Astrocyte of the spinal cord (primary cell): ENCODE results near the gene SRCAP.

Source experiments
- DNase-seq: peaks from one replicate; pipeline ENCODE4 v3.0.0; 2011; ENCODE audit warnings: low read depth, low spot score
- H3K4me3 ChIP-seq: 2 replicates; pipeline ENCODE4 v1.5.1; 2011; ENCODE audit warnings: low read depth, mild to moderate bottlenecking, low read length, moderate library complexity
- in situ Hi-C: cut with HindIII; loops from 2 replicates; pipeline ENCODE4 v1.10.0; 2017; ENCODE audit warnings: low sequenced_read_pairs
- TF ChIP-seq, protein P1 (sequence below): IDR thresholded peaks from 2 replicates; pipeline ENCODE4 v1.5.1; 2012; ENCODE audit warnings: low read depth, mild to moderate bottlenecking, low read length, inconsistent platforms

Gene SRCAP

DNA sequence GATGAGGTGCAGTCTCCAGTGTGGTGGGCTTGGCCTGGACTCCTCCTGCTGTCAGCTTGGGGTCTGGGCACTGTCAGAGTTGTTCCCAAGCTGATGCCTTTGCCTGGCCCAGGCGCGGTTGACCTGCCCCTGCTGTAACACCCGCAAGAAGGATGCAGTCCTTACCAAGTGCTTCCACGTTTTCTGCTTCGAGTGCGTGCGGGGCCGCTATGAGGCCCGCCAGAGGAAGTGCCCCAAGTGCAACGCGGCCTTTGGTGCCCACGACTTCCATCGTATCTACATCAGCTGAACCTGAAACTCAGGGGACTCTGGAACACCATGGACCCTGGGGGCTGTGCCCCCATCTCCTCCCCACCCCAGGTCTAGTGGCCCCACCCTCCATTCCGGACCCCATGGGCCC lies 74.9 kb downstream of the SRCAP start:
- no peak overlapping the region for H3K4me3 ChIP-seq
- TF ChIP-seq, protein P1, sequence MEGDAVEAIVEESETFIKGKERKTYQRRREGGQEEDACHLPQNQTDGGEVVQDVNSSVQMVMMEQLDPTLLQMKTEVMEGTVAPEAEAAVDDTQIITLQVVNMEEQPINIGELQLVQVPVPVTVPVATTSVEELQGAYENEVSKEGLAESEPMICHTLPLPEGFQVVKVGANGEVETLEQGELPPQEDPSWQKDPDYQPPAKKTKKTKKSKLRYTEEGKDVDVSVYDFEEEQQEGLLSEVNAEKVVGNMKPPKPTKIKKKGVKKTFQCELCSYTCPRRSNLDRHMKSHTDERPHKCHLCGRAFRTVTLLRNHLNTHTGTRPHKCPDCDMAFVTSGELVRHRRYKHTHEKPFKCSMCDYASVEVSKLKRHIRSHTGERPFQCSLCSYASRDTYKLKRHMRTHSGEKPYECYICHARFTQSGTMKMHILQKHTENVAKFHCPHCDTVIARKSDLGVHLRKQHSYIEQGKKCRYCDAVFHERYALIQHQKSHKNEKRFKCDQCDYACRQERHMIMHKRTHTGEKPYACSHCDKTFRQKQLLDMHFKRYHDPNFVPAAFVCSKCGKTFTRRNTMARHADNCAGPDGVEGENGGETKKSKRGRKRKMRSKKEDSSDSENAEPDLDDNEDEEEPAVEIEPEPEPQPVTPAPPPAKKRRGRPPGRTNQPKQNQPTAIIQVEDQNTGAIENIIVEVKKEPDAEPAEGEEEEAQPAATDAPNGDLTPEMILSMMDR, result no peak
- in situ Hi-C loops, result no loop called here
- no peak for DNase-seq

DNA sequence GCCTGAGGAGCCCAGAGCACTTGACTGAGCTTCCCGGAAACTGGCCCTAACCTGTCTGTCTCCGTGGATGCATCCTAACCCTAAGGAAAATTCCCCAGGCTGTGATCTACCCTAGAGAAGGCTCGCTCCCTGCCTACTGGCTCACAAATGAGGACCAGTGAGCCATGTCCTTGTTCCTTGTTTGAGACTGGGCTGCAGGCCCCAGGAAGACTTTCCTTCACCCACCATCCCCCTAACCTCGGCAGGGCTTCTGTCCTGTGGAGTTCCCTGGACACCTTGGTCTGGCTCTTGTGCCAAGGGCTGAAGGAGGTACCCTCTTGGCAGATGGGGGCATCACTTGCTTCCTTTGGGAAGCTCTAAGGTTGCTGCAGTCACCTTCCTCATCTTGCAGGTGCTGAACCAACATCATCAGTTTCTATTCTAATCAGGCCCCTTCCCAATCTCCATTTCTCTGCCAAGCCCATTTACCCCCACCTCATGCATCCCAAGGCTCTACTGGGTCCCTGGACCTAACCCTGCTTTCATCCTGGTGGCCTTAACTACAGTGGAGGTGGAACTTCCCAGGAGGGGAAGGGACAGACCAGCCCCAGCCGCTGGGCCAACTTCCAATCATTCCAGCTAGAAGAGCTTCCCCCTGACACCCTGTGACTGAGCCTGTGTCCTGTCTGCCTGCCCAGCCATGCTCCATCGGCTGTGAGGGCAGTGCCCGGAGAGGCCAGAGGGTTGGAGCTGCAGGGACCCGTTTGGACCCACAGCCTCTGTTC lies 75.6 kb downstream of the SRCAP start:
- TF ChIP-seq, protein P1, result no peak
- in situ Hi-C loops, result loop anchor here (25.0 kb wide), 1 partner anchor 113 kb away; the partner anchor contains the start of genes BCL7C and CTF1
- H3K4me3 ChIP-seq, result peak overlapping the region; percentile 48
- no peak for DNase-seq

DNA sequence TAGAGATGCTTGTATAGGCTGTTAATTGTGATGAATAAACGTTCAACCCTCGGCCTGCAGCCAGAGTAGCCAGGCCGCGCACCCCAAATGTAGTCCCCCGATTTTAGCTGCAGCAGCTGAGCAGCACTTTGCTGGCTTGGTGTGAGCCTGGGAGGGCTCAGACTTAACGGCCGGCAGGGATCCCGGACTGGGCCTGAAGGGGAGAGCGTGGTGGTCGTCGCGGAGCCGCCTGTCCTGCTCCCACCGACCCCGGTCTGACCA lies 76.1 kb downstream of the SRCAP start:
- DNase-seq, result no peak
- TF ChIP-seq, protein P1, result no peak
- H3K4me3 ChIP-seq, result peak overlapping the region; percentile 48
- in situ Hi-C loops, result loop anchor here (25.0 kb wide), 1 partner anchor 112 kb away; the partner anchor contains the start of genes BCL7C and CTF1

DNA sequence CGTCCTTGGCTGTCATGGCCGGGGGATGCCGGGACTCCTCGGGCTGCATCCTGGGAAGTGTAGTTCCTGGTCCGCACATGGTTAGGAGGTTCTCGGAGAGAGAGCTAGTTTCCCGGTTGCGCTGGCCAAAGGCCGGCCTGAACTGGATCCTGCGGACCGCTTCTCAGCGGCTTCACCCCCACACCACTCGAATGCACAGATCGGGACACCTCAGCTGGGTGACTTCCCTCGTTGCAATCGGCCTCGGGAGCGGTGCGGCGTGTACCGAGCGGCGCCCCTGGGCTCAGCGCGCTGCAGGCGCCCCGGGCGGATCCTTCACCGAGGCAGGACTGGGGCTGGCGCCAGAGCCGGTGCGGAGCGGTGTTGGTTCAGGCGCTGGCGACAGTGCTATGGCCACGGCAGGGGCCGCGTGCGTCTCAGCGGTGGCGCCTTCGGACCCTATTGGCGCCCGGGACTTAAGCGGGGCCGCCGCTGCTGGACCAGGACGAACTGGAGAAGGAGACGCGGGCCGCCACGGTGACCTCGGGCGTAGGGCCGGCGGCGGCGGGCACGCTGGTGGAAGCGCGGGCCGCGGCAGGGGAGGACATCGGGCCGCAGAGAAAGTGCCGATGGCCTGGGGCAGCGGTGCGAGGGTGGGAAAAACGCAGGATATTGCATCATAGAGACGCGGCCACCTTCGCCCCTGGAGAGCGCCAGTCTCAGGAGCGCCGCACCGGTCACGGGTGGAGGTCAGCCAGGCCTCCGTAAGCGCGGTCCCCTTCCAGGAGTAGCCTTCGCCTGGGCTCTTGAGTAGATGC lies 76.6 kb downstream of the SRCAP start:
- in situ Hi-C loops, result loop anchor here (25.0 kb wide), 1 partner anchor 112 kb away; the partner anchor contains the start of genes BCL7C and CTF1
- TF ChIP-seq, protein P1, result no peak
- peak overlapping the region; percentile 48 for H3K4me3 ChIP-seq
- DNase-seq, result peak; percentile 82

DNA sequence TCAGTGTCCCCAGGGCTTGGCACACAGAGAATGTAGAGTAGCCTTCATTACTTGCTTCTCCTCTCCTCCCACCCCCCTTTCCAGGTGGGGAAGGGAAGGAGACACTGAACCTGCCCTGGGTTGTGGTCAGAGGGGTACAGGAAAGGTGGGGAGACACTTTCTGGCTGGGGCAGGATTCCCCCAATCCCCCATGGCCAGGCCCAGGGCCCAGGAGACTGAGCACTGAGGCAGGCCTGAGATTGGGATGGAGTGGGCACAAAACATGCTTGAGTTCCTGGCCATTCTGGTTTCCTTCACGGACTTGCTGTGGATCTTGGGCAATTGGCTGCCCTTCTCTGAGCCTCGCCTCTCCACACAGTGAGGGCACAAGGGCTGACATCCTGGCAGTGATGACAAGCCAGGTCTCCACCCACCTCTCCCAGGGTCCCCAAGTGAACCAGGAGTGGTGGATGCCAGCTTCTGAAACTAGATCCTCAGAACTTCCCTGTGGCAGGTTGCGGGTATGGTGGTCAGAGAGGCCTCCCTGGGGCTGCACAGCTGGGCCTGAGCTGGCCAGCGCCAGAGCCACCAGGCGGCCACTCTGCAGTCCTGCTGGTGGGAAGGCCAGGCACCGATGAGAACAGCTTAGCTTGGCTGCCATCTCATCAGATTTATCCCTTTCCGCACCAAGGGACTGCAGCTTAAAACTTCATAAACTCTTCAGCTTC lies 78.8 kb downstream of the SRCAP start:
- TF ChIP-seq, protein P1, result no peak
- no peak overlapping the region for H3K4me3 ChIP-seq
- in situ Hi-C loops, result loop anchor here (25.0 kb wide), 1 partner anchor 110 kb away; the partner anchor contains the start of genes BCL7C and CTF1
- DNase-seq, result no peak

DNA sequence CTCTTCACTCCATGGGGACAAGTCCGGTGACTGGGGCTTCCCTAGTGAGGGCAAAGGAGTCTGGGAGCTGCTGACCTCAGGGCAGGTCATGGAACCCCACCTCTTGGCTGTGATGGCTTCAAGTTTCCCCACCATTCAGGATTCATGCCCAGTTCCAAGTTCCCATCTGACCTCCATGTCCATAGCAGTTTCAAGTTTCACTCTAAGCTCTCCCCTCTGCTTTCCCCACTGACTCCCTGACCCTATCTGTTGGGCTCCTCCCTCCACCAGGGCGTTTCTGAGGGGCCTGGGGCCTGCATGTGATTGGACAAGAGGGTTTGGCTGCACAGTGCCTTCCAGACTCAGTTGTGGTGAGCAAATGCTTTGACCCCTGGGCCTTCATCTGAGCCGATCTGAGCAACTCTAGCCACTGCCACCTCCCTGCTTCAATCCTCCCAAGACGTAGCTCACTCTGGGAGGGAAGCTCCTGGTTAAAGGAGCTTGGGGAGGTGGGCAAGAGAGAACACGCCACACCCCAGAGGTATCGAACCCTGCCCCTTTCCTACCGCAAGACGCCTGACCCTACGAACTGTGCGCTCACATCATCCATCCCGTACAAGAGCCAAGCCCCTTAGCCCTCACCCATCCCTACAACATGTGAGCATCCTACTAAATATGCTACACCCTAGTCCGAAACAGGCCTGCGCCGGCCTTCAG lies 79.7 kb downstream of the SRCAP start:
- in situ Hi-C loops, result loop anchor here (25.0 kb wide), 1 partner anchor 109 kb away; the partner anchor contains the start of genes BCL7C and CTF1
- no peak overlapping the region for H3K4me3 ChIP-seq
- TF ChIP-seq, protein P1, result no peak
- DNase-seq, result no peak
